IPS DF 6.9 (cell line): ENCODE measurements around the gene EFCAB6.

Experiments used
- DNase-seq: peaks from one replicate; pipeline ENCODE4 v3.0.0-alpha.2; 2013; ENCODE audit warnings: low read depth, low spot score
- H3K27ac ChIP-seq: one replicate; pipeline ENCODE4 v1.5.1; 2013; ENCODE audit warnings: low read length, control low read depth
- H3K27me3 ChIP-seq: 2 replicates; pipeline ENCODE4 v1.6.1; 2013; ENCODE audit warnings: mild to moderate bottlenecking, low read length; ENCODE audit not compliant: control insufficient read depth, insufficient read depth
- H3K36me3 ChIP-seq: 2 replicates; pipeline ENCODE4 v1.6.1; 2013; ENCODE audit warnings: low read length; ENCODE audit not compliant: control insufficient read depth, insufficient read depth
- H3K4me1 ChIP-seq: 2 replicates; pipeline ENCODE4 v1.6.1; 2013; ENCODE audit warnings: low read length; ENCODE audit not compliant: control insufficient read depth, insufficient read depth
- H3K4me3 ChIP-seq: 2 replicates; pipeline ENCODE4 v1.5.1; 2013; ENCODE audit warnings: mild to moderate bottlenecking, low read length
- H3K9me3 ChIP-seq: 2 replicates; pipeline ENCODE4 v1.6.1; 2013; ENCODE audit warnings: low read length, inconsistent platforms; ENCODE audit not compliant: control insufficient read depth, insufficient read depth
- WGBS: extraction: QIAGEN DNeasy Blood & Tissue Kit; methylation state at CpG from one replicate; pipeline ENCODE4 v1.1.7; 2013; ENCODE audit warnings: mixed read lengths, missing lambda C conversion rate; ENCODE audit not compliant: insufficient read length, insufficient coverage; 5-methylcytosine and 5-hydroxymethylcytosine counted together

Gene EFCAB6

DNA sequence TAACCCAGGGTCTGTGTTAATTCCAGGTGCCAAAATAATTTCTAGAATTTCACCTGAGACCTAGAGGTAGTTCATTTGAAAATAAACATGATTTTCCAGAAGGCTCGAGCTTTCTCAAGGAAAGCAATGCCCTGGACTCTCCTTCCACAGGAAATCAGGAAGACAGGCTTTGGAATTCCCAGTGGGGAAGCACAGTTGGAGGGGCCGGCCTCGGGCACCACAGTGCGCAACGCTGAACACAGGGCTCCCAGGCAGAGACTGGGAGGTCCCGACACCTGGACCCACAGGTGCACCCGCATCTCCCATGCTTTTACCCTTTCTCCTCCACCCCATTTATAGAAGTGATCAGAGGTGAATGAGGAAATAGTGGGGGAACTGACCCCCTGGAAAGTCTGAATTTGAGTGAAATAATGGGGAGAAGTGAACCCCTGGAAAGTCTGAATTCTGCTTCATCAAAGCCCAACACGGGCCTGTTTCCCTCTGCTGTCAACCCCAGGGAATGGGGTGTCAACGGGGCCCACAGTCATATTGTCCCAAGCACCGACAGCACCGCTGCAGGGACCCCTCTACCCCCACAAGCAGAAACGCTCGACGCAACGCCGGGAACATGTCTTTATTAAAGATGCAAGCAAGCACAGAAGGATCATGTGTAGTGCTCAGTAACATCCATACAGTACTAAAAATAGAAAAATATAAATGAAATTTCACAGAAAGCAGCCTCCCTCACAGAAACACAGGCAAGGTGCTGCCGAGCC lies 12.0 kb upstream of the EFCAB6 start:
- H3K27ac ChIP-seq = no peak overlapping the region
- H3K36me3 ChIP-seq = no peaks in the 10 kb centered on the region
- peaks cover 14% of the 10 kb centered on the region for H3K4me1 ChIP-seq
- no CpG with 5 or more reads among the region's 17 CpGs for whole genome bisulfite sequencing
- no peak overlapping the region for H3K4me3 ChIP-seq
- no peaks in the 10 kb centered on the region for H3K9me3 ChIP-seq
- no peak for DNase-seq
- no peaks in the 10 kb centered on the region for H3K27me3 ChIP-seq

DNA sequence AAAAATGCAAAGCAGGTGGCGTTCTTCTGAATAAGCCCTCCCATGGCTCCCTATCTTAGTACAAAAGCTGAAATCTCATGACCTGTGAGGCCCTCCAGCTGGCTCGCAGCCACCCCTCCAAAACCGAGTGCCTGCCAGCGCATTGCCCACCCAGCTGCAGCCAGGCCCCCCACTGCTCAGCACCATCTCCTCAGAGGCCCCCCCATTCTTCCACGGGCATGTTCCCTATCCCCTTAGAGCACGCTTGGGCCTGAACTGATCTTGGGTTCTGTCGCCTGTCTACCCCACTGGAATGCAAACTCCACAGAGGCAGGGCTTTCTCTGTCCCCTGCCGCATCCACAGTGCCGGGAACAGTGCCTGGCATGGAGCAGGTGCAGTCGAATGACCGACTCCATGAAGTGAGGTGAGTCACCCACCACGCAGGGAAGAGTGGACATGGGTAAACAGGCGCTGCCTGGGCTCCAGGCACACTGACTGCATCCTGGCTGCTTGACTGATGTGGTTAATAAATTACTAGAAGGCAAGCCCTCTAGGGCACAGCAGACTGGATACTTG lies 11.3 kb upstream of the EFCAB6 start:
- Histone ChIP-seq H3K4me3 (no peak overlapping the region), H3K27ac (no peak overlapping the region), H3K9me3 (no peaks in the 10 kb centered on the region), H3K27me3 (no peaks in the 10 kb centered on the region), H3K36me3 (no peaks in the 10 kb centered on the region), H3K4me1 (peaks cover 14% of the 10 kb centered on the region)
- DNase-seq = no peak
- WGBS = no CpG with 5 or more reads among the region's 13 CpGs

DNA sequence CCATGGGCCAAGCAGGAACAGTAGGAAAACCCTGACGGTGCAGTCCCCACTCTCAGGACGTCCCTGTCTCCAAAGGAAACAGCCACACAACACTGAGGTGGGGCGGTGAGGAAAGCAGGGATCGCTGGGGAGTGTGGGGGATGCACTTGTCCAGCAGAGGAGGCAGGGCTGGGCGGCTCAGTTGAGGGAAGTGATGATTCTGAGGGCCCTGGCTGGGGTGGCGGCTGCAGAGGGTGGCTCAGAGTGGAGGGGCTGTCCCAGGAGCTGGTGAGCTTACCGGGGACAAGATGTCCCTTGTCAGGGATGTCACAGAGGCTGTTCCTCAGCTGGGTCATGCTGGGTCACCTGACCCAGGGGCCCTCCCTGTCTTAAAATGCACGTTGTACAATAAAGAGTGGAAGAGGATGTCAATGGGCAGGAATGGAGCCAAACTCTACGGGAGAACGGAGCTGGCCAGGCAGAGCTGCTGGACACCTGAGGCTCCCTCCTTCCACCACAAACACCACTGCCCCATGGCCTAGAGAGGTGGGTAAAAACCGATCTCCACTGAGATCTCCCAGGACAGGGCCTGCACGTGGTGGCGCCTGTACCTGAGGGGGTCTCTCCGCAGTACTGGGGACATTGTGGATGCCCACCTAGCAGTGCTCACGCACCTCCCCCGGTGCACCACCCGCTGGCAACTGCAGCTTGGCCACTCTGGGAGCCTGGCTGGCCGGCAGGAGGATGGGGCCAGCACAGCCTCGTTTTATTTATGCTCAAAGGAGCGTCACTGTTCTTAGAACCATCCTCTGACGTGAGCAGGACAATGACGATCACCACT lies 9.7 kb upstream of the EFCAB6 start:
- Histone ChIP-seq H3K36me3 (no peaks in the 10 kb centered on the region), H3K4me1 (peaks cover 14% of the 10 kb centered on the region), H3K27me3 (no peaks in the 10 kb centered on the region), H3K9me3 (no peaks in the 10 kb centered on the region), H3K27ac (no peak overlapping the region), H3K4me3 (no peak overlapping the region)
- no CpG with 5 or more reads among the region's 22 CpGs for WGBS
- DNase-seq = no peak

DNA sequence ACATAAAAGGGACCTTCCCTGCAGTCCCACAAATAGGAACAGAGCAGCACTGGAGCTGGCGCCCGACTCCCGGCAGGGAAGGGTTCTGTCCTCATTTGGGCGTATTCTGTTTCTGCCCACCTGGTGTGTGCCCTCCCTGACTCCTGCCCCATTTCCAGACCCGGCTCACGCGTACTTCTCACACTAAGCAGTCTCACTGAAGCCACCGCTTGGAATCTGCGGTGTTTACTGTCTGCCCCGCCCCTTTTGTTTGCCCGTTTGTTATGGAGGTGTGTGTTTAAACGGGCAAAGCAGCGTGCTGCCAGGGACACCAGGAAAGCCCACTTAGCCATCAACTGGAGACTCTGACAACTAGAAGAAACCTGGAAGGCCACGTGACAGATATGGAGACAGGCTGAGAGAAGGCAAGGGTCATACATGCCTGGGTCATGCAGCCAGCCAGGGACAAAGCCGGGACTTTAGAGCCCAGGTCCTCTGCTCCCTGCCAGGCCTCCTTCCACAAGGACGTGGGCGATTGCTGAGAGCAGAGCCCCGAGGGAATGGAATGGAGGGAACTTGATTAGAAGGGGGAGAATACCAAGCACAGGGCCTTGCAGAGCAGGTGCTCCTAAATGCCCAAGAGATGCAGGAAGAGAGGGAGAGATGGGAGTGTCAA lies 8.7 kb upstream of the EFCAB6 start:
- no peak for DNase-seq
- no CpG with 5 or more reads among the region's 18 CpGs for WGBS
- Histone ChIP-seq H3K27me3 (no peaks in the 10 kb centered on the region), H3K27ac (no peak overlapping the region), H3K36me3 (no peaks in the 10 kb centered on the region), H3K4me1 (peaks cover 14% of the 10 kb centered on the region), H3K4me3 (no peak overlapping the region), H3K9me3 (no peaks in the 10 kb centered on the region)

DNA sequence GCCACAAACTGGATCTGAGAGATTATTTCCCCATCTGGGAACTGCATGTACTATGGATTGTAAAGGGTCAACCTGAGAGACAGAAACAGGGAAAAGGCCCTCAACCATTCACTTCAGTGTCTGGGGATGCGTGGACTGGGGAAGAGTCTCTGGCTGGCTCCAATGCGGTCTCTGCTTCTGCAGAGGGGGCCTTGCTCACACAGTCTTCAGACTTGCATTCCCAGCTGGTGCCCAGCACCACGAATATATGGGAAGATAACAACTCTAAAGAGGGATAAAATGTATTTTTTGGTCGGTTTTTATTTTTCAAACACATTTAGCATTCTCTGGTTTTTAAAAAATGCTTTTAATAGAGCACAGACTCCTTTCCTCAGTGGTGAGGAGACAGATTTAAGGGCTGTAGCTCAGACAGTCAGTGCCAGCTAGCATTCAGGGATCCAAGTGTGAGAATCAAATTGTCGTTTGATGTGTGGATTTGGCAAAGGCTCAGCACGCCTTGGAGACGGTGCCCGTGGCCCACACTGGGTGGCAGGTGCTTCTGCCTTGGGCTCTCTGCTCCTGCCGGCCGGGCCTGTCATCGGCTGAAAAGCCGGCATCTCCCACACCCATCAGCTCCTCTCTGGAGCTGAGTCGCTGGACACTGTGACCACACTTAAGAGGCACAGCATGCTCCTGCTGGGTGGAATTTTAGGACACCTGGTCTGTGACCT lies 8.0 kb upstream of the EFCAB6 start:
- Histone ChIP-seq H3K36me3 (no peaks in the 10 kb centered on the region), H3K27me3 (no peaks in the 10 kb centered on the region), H3K4me1 (peaks cover 14% of the 10 kb centered on the region), H3K27ac (no peak overlapping the region), H3K4me3 (no peak overlapping the region), H3K9me3 (no peaks in the 10 kb centered on the region)
- no peak for DNase-seq
- WGBS = no CpG with 5 or more reads among the region's 13 CpGs

DNA sequence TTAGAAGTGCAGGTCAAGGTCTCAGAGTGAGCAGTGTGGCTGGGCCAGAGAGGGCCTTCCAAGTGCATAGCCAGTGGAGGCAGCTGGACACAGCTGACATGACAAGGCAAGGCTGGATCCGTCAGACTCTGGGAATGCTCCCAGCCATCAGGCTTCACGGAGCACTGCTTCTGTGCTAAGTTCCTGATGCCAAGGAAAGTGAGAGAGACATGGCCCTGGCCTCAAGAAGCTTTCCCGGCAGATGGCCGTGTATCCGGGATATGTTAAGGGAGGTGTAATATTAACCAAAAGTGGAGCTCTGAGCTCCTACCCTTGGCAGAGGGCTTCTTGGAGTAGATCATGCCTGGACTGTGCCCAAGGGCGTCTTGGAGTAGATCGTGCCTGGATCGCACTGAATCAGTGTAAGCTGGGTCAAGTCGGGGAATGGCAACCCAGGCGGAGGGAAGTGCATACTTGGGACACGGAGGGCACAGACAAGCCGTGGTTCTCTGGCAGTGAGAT lies 7.4 kb upstream of the EFCAB6 start:
- no CpG with 5 or more reads among the region's 12 CpGs for WGBS

DNA sequence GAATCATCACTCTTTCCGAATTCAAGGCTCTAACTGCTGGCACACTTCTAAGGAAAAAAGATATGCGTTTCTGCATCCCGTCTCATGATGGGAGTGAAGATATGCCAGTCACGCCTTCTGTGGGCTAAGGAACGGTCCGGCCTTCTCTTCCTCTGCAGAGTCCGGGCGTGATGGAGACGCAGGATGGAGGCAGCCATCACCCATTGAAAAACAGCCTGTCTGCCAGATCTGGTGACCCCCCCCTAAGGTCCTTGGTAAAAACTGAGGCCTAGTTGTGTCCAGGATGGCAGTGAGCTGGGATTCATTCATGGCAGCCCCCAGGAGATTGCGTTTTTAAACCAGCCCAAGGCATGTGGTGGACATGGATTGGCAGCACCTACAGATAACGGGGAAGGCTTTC lies 6.9 kb upstream of the EFCAB6 start:
- no CpG with 5 or more reads among the region's 11 CpGs for WGBS
- H3K9me3 ChIP-seq = no peaks in the 10 kb centered on the region
- no peaks in the 10 kb centered on the region for H3K36me3 ChIP-seq
- no peaks in the 10 kb centered on the region for H3K27me3 ChIP-seq
- no peak for DNase-seq
- H3K27ac ChIP-seq = no peak overlapping the region
- peaks cover 14% of the 10 kb centered on the region for H3K4me1 ChIP-seq
- no peak overlapping the region for H3K4me3 ChIP-seq

More for the DNA sequence above, 7.4 kb upstream of the EFCAB6 start:
- H3K27me3 ChIP-seq = no peaks in the 10 kb centered on the region
- no peaks in the 10 kb centered on the region for H3K9me3 ChIP-seq
- no peaks in the 10 kb centered on the region for H3K36me3 ChIP-seq
- no peak overlapping the region for H3K4me3 ChIP-seq
- no peak for DNase-seq
- H3K4me1 ChIP-seq = peaks cover 14% of the 10 kb centered on the region
- H3K27ac ChIP-seq = no peak overlapping the region

DNA sequence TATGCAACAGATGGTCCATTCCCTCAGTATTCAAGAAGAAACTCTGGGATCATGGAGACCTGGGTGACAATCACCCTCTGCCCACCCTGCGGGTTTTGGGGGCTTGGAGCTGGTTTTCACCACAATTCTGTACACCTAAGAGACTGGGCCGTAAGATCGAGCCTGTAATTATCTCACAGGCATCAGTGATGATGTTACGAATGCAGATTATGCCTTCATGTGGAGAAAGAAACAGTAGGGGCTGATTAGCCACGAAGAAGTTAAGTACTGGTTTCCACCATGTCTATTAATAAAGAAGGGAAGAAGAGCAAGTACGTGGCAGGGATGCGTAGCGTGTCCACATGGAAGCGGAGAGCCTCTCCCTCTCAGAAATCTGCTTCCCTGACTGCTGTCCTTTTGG lies 5.3 kb upstream of the EFCAB6 start:
- Histone ChIP-seq H3K4me1 (peaks cover 5% of the 10 kb centered on the region), H3K9me3 (no peaks in the 10 kb centered on the region), H3K36me3 (no peaks in the 10 kb centered on the region), H3K27ac (no peak overlapping the region), H3K27me3 (no peaks in the 10 kb centered on the region), H3K4me3 (no peak overlapping the region)
- no CpG with 5 or more reads among the region's 9 CpGs for WGBS
- no peak for DNase-seq

DNA sequence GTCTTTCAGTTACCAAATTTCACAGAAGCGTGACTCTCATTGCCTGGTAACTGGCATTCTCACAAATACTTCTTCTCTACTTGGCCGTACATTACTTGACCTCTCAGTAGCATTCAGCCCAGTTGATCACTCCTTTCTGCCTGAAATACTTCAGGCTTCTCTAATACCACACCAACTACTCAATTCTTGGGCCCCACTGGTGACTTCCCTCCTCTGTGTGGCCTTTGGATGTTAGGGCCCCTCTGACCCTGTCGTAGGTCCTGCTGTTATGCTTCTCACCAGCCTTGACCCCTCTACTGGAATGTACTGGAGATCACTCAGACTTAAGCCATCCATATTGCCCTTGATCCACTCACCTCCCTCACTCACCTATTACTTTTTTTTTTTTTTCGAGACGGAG lies 2.2 kb upstream of the EFCAB6 start:
- no peaks in the 10 kb centered on the region for H3K9me3 ChIP-seq
- no peak for DNase-seq
- no peaks in the 10 kb centered on the region for H3K4me1 ChIP-seq
- WGBS = no CpG with 5 or more reads among the region's 5 CpGs
- no peak overlapping the region for H3K27ac ChIP-seq
- no peaks in the 10 kb centered on the region for H3K36me3 ChIP-seq
- H3K27me3 ChIP-seq = no peaks in the 10 kb centered on the region
- no peak overlapping the region for H3K4me3 ChIP-seq

DNA sequence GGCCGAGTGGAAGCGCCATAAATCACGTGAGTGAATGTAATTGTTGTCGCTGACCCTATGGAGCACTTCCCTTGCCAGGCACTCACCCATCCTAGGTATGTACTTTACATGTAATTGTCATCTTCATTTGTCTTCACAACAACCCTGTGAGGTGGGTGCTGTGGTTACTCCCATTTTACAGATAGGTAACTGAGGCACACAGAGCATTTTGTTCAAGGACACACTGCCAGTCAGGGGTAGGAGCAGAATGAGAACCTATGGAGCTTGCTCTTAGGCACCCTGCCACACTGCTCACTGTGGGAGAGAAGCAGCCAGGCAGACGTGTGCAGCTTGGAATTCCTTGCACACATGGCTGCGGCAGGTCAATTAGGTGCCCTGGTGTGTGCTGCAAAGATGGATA lies 785 bp upstream of the EFCAB6 start:
- Histone ChIP-seq H3K4me3 (peak overlapping the region; percentile 64; the same call in 1 of the 2 replicates), H3K27ac (no peak overlapping the region), H3K4me1 (no peaks in the 10 kb centered on the region), H3K27me3 (no peaks in the 10 kb centered on the region), H3K36me3 (no peaks in the 10 kb centered on the region), H3K9me3 (no peaks in the 10 kb centered on the region)
- no peak for DNase-seq
- no CpG with 5 or more reads among the region's 6 CpGs for WGBS
